Spleen (tissue), 11 donors: ENCODE results near the gene CEP63. TPM values are rescaled to one million over a fixed set of nuclear protein-coding genes. Genes with fewer than 3 reads are reported as not detected.

Experiments
- DNase-seq: peaks from one replicate; pipeline ENCODE4 v3.0.0-alpha.2; 2020
- H3K27ac ChIP-seq, 8 donors: fragments of 200-600 bp; sonication (generic) in 7 of 8; 1 replicate in 4 of 8; 2 replicates in 4 of 8; pipeline versions ENCODE4 v1.5.0 to v1.8.0; 2016 to 2021; ENCODE audit warnings: inconsistent platforms in 4 of 8, mild to moderate bottlenecking in 4 of 8, moderate library complexity in 1 of 8
- H3K27me3 ChIP-seq, 7 donors: fragments of 200-600 bp; sonication (generic) in 6 of 7; replicated peaks in 1 of 7; 1 replicate in 4 of 7; 2 replicates in 3 of 7; pipeline versions ENCODE4 v1.5.0 to v1.8.0; 2016 to 2021; ENCODE audit warnings: inconsistent platforms in 3 of 7, mild to moderate bottlenecking in 1 of 7
- H3K36me3 ChIP-seq, 6 donors: fragments of 200-600 bp; sonication (generic) in 5 of 6; 1 replicate in 4 of 6; 2 replicates in 2 of 6; pipeline versions ENCODE4 v1.5.0 to v1.8.0; 2016 to 2021; ENCODE audit warnings: inconsistent platforms in 2 of 6
- H3K4me1 ChIP-seq, 6 donors: fragments of 200-600 bp; sonication (generic) in 5 of 6; 1 replicate in 3 of 6; 2 replicates in 3 of 6; pipeline versions ENCODE4 v1.5.0 to v1.8.0; 2016 to 2021; ENCODE audit warnings: inconsistent platforms in 3 of 6
- H3K4me3 ChIP-seq, 8 donors: fragments of 200-600 bp; sonication (generic) in 7 of 8; 1 replicate in 4 of 8; 2 replicates in 4 of 8; pipeline versions ENCODE4 v1.5.0 to v1.8.0; 2016 to 2021; ENCODE audit warnings: inconsistent platforms in 4 of 8, mild to moderate bottlenecking in 4 of 8, moderate library complexity in 2 of 8
- H3K9me3 ChIP-seq, 8 donors: fragments of 200-600 bp; sonication (generic) in 7 of 8; 1 replicate in 4 of 8; 2 replicates in 4 of 8; pipeline versions ENCODE4 v1.5.0 to v1.8.0; 2016 to 2021; ENCODE audit warnings: inconsistent platforms in 4 of 8
- CTCF ChIP-seq, 11 experiments: fragments of 200-600 bp in 7 of 11; fragments of 450-650 bp in 4 of 11; sonication (generic) in 4 of 11; IDR thresholded peaks in 8 of 11; conservative IDR thresholded peaks in 3 of 11; 1 replicate in 7 of 11; 2 replicates in 4 of 11; pipeline versions ENCODE4 v1.4.0 to v1.8.0; 2016 to 2021; ENCODE audit warnings: antibody characterized with exemption in 11 of 11, inconsistent platforms in 4 of 11, mild to moderate bottlenecking in 1 of 11
- POLR2A ChIP-seq, 3 donors: fragments of 450-650 bp; IDR thresholded peaks; one replicate each; pipeline ENCODE4 v1.5.1; 2017; ENCODE audit warnings: antibody characterized with exemption in 3 of 3, mild to moderate bottlenecking in 1 of 3
- POLR2AphosphoS5 ChIP-seq, 3 donors: sonication (generic); formaldehyde crosslinking; IDR thresholded peaks; one replicate each; pipeline ENCODE4 v1.5.1; 2017; ENCODE audit warnings: antibody characterized with exemption in 3 of 3
- WGBS, 5 donors: extraction: QIAGEN DNeasy Blood & Tissue Kit in 3 of 5; methylation state at CpG; one replicate each; pipeline versions ENCODE4 v1.1.5 to v1.1.7; 2013 to 2018; 5-methylcytosine and 5-hydroxymethylcytosine counted together
- intact Hi-C: fragments of 100-400 bp; cut with DNase I; formaldehyde crosslinking; loops from one replicate; pipeline ENCODE4 v1.15.0; 2023; ENCODE audit warnings: low total_unique reads
- polyA plus RNA-seq, 3 donors: library from polyadenylated mRNA; stranded (reverse); fragments of 200-250 nt; gene quantifications; one replicate each; pipeline ENCODE4 v1.2.1, GENCODE V29; 2013
- total RNA-seq, 7 donors: library from RNA; depleted of rRNA in 3 of 7; stranded (reverse); fragments of >200 nt in 3 of 7; fragmentation: NEBNext Ultra II Directional in 4 of 7; extraction: Animal tissue kit (Norgen Biotek cat#: 25700) in 4 of 7; gene quantifications; one replicate each; pipeline versions ENCODE4 v1.1.0 to v1.2.1, GENCODE V29; 2016 to 2021
- donor health status: healthy with polysubstance abuse.
- donor health status: DM: no; HTN: no; CAD: no; lungs with moderate emphysema.
- donor health status: DM: no; HTN: no; CAD: no.
- donor health status: Bipolar disorder and iron deficiency.
- donor health status: healthy.
- donor health status: DM: no; HTN: no; CAD: no.
- donor health status: DM: yes; HTN: yes; CAD: no.

CEP63 gene
- total and polyA plus RNA-seq, 10 donors: 13.4 to 37.0 (median 28.1) TPM

GRCh38 chr3:134464689-134465365 lies 21.0 kb upstream of the CEP63 start:
- Histone ChIP-seq H3K27me3 (no peaks in the 10 kb centered on the region), H3K4me3 (no peak overlapping the region), H3K27ac (peak overlapping the region in 7 of 8 donors; percentile 39 to 77 (median 54)), H3K4me1 (peaks cover 0 to 24% (median 3%) of the 10 kb centered on the region in 6 donors), H3K36me3 (no peaks in the 10 kb centered on the region), H3K9me3 (no peaks in the 10 kb centered on the region)
- 80 to 88% (median 85%) methylated on average over 8 of the region's 8 CpGs for WGBS, 5 donors
- intact Hi-C loops: no loop called here
- DNase-seq: no peak
- TF ChIP-seq POLR2AphosphoS5 (IDR thresholded peaks at IDR 0.05) (no peak), CTCF (IDR thresholded peaks at IDR 0.05 in 8 of 11, conservative IDR thresholded peaks at IDR 0.05 in 3 of 11) (no peak), POLR2A (IDR thresholded peaks at IDR 0.05) (no peak)

GRCh38 chr3:134466331-134466730 lies 19.5 kb upstream of the CEP63 start:
- intact Hi-C loops: no loop called here
- H3K27me3 ChIP-seq: no peaks in the 10 kb centered on the region
- no peak overlapping the region for H3K27ac ChIP-seq
- H3K36me3 ChIP-seq: peaks cover 0 to under 1% (median 0%) of the 10 kb centered on the region in 6 donors
- TF ChIP-seq CTCF (IDR thresholded peaks at IDR 0.05 in 8 of 11, conservative IDR thresholded peaks at IDR 0.05 in 3 of 11): no peak
- TF ChIP-seq POLR2AphosphoS5 (IDR thresholded peaks at IDR 0.05): no peak
- no peak for TF ChIP-seq POLR2A (IDR thresholded peaks at IDR 0.05)
- no peak for DNase-seq
- peaks cover 0 to 24% (median 3%) of the 10 kb centered on the region in 6 donors for H3K4me1 ChIP-seq
- 78 to 100% (median 90%) methylated on average over 1 of the region's 1 CpG for WGBS, 5 donors
- no peaks in the 10 kb centered on the region for H3K9me3 ChIP-seq
- H3K4me3 ChIP-seq: no peak overlapping the region

GRCh38 chr3:134468519-134468918 lies 17.3 kb upstream of the CEP63 start:
- Histone ChIP-seq H3K27ac (no peak overlapping the region), H3K4me3 (no peak overlapping the region), H3K36me3 (peaks cover 0 to 18% (median 0%) of the 10 kb centered on the region in 6 donors), H3K27me3 (no peaks in the 10 kb centered on the region), H3K4me1 (peaks cover 0 to 6% (median 1%) of the 10 kb centered on the region in 6 donors), H3K9me3 (no peaks in the 10 kb centered on the region)
- TF ChIP-seq POLR2AphosphoS5 (IDR thresholded peaks at IDR 0.05) (no peak), CTCF (IDR thresholded peaks at IDR 0.05 in 8 of 11, conservative IDR thresholded peaks at IDR 0.05 in 3 of 11) (no peak)
- WGBS, 5 donors: 68 to 91% (median 87%) methylated on average over 4 of the region's 4 CpGs
- intact Hi-C loops: no loop called here
- no peak for DNase-seq

- intact Hi-C loops: loop anchor here (5.0 to 10.0 kb wide), 3 partner anchors 87 to 274 kb away; no protein-coding TSS in a partner anchor
- DNase-seq: no peak
- Histone ChIP-seq H3K4me3 (no peak overlapping the region), H3K27me3 (no peaks in the 10 kb centered on the region), H3K36me3 (peaks cover 0 to 41% (median 11%) of the 10 kb centered on the region in 6 donors), H3K27ac (peak overlapping the region in 2 of 8 donors; percentile 5 to 41), H3K9me3 (no peaks in the 10 kb centered on the region), H3K4me1 (peaks cover 0 to 8% (median 0%) of the 10 kb centered on the region in 6 donors)
- WGBS, 5 donors: 70 to 85% (median 83%) methylated on average over 8 of the region's 8 CpGs
- TF ChIP-seq CTCF (IDR thresholded peaks at IDR 0.05 in 8 of 11, conservative IDR thresholded peaks at IDR 0.05 in 3 of 11) (no peak), POLR2AphosphoS5 (IDR thresholded peaks at IDR 0.05) (no peak), POLR2A (IDR thresholded peaks at IDR 0.05) (no peak)
Observed at GRCh38 chr3:134471521-134472193, 14.2 kb upstream of the CEP63 start.
